Panc1 (cell line): ENCODE data around the gene PTPN18. TPM values are rescaled to one million over a fixed set of nuclear protein-coding genes. Genes with fewer than 3 reads are reported as not detected.

Source experiments
- ATAC-seq: fragments of 200-7000 bp; cut with Tn5 transposase; 2 replicates; pipeline ENCODE4 v1.9.1; 2020; ENCODE audit warnings: mild to moderate bottlenecking, moderate library complexity
- BruUV-seq: library from RNA; stranded (reverse); fragments of 400-500 nt; replicated peaks from 2 replicates; lab custom pipeline; 2021; lab: Mats Ljungman, UMichigan
- CTCF ChIA-PET: fragments of 300-600 bp; sonication (Branson Sonifier 250); formaldehyde crosslinking; loops from one replicate; lab custom pipeline; 2022; ENCODE audit warnings: antibody characterized with exemption; lab: Charles Lee
- POLR2A ChIA-PET: fragments of 300-600 bp; sonication (Branson Sonifier 250); formaldehyde crosslinking; loops from one replicate; lab custom pipeline; 2022; ENCODE audit warnings: antibody characterized with exemption; lab: Charles Lee
- DNase-seq: peaks from one replicate; pipeline ENCODE4 v3.0.0-alpha.2; 2010; ENCODE audit warnings: low read depth, low spot score
- H3K27ac ChIP-seq: 2 replicates; pipeline ENCODE4 v1.5.1; 2011; ENCODE audit warnings: mild to moderate bottlenecking, low read length, inconsistent platforms
- H3K27me3 ChIP-seq: fragments of 200-500 bp; sonication (Bioruptor generic); 2 replicates; pipeline ENCODE4 v1.6.0; 2014; ENCODE audit warnings: low read length, inconsistent platforms; ENCODE audit not compliant: control insufficient read depth, insufficient read depth
- H3K36me3 ChIP-seq: fragments of 200-500 bp; sonication (Bioruptor generic); 2 replicates; pipeline ENCODE4 v1.5.1; 2014; ENCODE audit warnings: inconsistent platforms, mild to moderate bottlenecking, low read length, moderate library complexity; ENCODE audit not compliant: control insufficient read depth, insufficient read depth
- H3K4me1 ChIP-seq: 2 replicates; pipeline ENCODE4 v1.5.1; 2011; ENCODE audit warnings: inconsistent platforms, mild to moderate bottlenecking, low read length, moderate library complexity; ENCODE audit not compliant: control insufficient read depth, insufficient read depth
- H3K4me3 ChIP-seq, 2 experiments: 2 replicates each; pipeline ENCODE4 v1.5.1; 2011 to 2012; ENCODE audit warnings: low read depth in 2 of 2, low read length in 2 of 2, mild to moderate bottlenecking in 2 of 2, inconsistent platforms in 1 of 2, moderate library complexity in 1 of 2
- H3K9me3 ChIP-seq: fragments of 200-500 bp; sonication (Bioruptor generic); 2 replicates; pipeline ENCODE4 v1.5.1; 2014; ENCODE audit warnings: low read depth, mild to moderate bottlenecking, inconsistent platforms, low read length, moderate library complexity; ENCODE audit not compliant: control insufficient read depth, insufficient read depth
- CTCF ChIP-seq: fragments of 450-650 bp; IDR thresholded peaks from 2 replicates; pipeline ENCODE4 v1.5.1; 2017; ENCODE audit warnings: mild to moderate bottlenecking
- POLR2AphosphoS5 ChIP-seq: IDR thresholded peaks from 2 replicates; pipeline ENCODE4 v1.6.1; 2012; ENCODE audit warnings: mild to moderate bottlenecking, low read depth, low read length, moderate library complexity
- SIN3A ChIP-seq: IDR thresholded peaks from 2 replicates; pipeline ENCODE4 v1.6.1; 2012; ENCODE audit warnings: low read depth, mild to moderate bottlenecking, low read length, moderate library complexity, borderline replicate concordance; ENCODE audit not compliant: insufficient read depth
- TCF7L2 ChIP-seq: IDR thresholded peaks from 2 replicates; pipeline ENCODE4 v1.6.1; 2011; ENCODE audit warnings: mild to moderate bottlenecking, low read depth, low read length, inconsistent platforms
- in situ Hi-C: cut with HindIII; loops from 2 replicates; pipeline ENCODE4 v1.10.0; 2016; ENCODE audit warnings: low sequenced_read_pairs, low pct_unique_long_range_greater_than_20kb
- intact Hi-C: fragments of 100-400 bp; cut with micrococcal nuclease; formaldehyde crosslinking; loops from one replicate; pipeline ENCODE4 v1.10.0; 2022; ENCODE audit not compliant: unreplicated experiment
- total RNA-seq: library from RNA; stranded (reverse); gene quantifications from one replicate; pipeline ENCODE4 v1.2.1, GENCODE V29; 2021; ENCODE audit not compliant: unreplicated experiment
- TF ChIP-seq, protein P1 (sequence below), 2 experiments: IDR thresholded peaks; 2 replicates each; pipeline ENCODE4 v1.6.1; 2011 to 2012; ENCODE audit warnings: low read depth in 2 of 2, control low read depth in 1 of 2, low read length in 1 of 2, mild to moderate bottlenecking in 1 of 2, moderate library complexity in 1 of 2; ENCODE audit not compliant: insufficient read depth in 1 of 2

The PTPN18 gene
- total RNA-seq, 1 experiment from 2014 or later = 35.3 TPM

- no peak overlapping the region for H3K4me3 ChIP-seq
- no TSS peak for BruUV-seq
- in situ Hi-C loops = no loop called here
- ATAC-seq (no peak), DNase-seq (no peak)
- no peaks in the 10 kb centered on the region for H3K9me3 ChIP-seq
- CTCF ChIA-PET = no interaction called here
- POLR2A ChIA-PET = no interaction called here
- TF ChIP-seq TCF7L2 (no peak), POLR2AphosphoS5 (no peak), CTCF (no peak), SIN3A (no peak)
- TF ChIP-seq, protein P1, sequence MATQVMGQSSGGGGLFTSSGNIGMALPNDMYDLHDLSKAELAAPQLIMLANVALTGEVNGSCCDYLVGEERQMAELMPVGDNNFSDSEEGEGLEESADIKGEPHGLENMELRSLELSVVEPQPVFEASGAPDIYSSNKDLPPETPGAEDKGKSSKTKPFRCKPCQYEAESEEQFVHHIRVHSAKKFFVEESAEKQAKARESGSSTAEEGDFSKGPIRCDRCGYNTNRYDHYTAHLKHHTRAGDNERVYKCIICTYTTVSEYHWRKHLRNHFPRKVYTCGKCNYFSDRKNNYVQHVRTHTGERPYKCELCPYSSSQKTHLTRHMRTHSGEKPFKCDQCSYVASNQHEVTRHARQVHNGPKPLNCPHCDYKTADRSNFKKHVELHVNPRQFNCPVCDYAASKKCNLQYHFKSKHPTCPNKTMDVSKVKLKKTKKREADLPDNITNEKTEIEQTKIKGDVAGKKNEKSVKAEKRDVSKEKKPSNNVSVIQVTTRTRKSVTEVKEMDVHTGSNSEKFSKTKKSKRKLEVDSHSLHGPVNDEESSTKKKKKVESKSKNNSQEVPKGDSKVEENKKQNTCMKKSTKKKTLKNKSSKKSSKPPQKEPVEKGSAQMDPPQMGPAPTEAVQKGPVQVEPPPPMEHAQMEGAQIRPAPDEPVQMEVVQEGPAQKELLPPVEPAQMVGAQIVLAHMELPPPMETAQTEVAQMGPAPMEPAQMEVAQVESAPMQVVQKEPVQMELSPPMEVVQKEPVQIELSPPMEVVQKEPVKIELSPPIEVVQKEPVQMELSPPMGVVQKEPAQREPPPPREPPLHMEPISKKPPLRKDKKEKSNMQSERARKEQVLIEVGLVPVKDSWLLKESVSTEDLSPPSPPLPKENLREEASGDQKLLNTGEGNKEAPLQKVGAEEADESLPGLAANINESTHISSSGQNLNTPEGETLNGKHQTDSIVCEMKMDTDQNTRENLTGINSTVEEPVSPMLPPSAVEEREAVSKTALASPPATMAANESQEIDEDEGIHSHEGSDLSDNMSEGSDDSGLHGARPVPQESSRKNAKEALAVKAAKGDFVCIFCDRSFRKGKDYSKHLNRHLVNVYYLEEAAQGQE (IDR thresholded peaks at IDR 0.05; ENCODE audit: insufficient read depth in 1 of 2, low read depth in 2 of 2, low read length in 1 of 2) = no peak
- no peaks in the 10 kb centered on the region; the same call in 1 of the 2 replicates for H3K4me1 ChIP-seq
- H3K27me3 ChIP-seq = 0 out of 2 replicates have a peak, but pooled peaks cover 5% of the 10 kb centered on the region
- intact Hi-C loops = no loop called here
- no peak overlapping the region for H3K27ac ChIP-seq
- no peaks in the 10 kb centered on the region; the same call in 1 of the 2 replicates for H3K36me3 ChIP-seq
Measured at GRCh38 chr2:130318906-130319305, 37.0 kb upstream of the PTPN18 start.

- H3K27me3 ChIP-seq = peaks cover 8% of the 10 kb centered on the region; the same call in 1 of the 2 replicates
- TF ChIP-seq TCF7L2 (no peak), POLR2AphosphoS5 (no peak), CTCF (no peak), SIN3A (no peak)
- TF ChIP-seq, protein P1 (IDR thresholded peaks at IDR 0.05; ENCODE audit: insufficient read depth in 1 of 2, low read depth in 2 of 2, low read length in 1 of 2) = no peak
- no peaks in the 10 kb centered on the region; the same call in 1 of the 2 replicates for H3K4me1 ChIP-seq
- no peak overlapping the region for H3K4me3 ChIP-seq
- ATAC-seq (no peak), DNase-seq (no peak)
- BruUV-seq = no TSS peak
- CTCF ChIA-PET = no interaction called here
- POLR2A ChIA-PET = interaction anchor here (0.7 kb wide), 1 partner anchor 142 kb away, joined by 4 read pairs; no protein-coding TSS in a partner anchor
- intact Hi-C loops (no loop called here), in situ Hi-C loops (no loop called here)
- no peak overlapping the region for H3K27ac ChIP-seq
- no peaks in the 10 kb centered on the region; the same call in 1 of the 2 replicates for H3K36me3 ChIP-seq
- H3K9me3 ChIP-seq = no peaks in the 10 kb centered on the region
Measured at GRCh38 chr2:130319536-130319935, 36.3 kb upstream of the PTPN18 start.
